HL-60/S4 treated with phorbol 12-myristate 13-acetate at 8.2 ng/mL for 4 days and 3 days (cell line): Measurements from ENCODE around the gene PLXNB1.
"Not testable (repeated sequence)": the region's sequence is repeated elsewhere in the genome, so short reads cannot be mapped to it uniquely, and the experiment has no call there.

Experiments used
- in situ Hi-C: fragments of 300-500 bp; cut with MboI; formaldehyde crosslinking; loops from 2 replicates; pipeline ENCODE4 v1.15.0; 2022; ENCODE audit warnings: low sequenced_read_pairs

Gene PLXNB1

DNA sequence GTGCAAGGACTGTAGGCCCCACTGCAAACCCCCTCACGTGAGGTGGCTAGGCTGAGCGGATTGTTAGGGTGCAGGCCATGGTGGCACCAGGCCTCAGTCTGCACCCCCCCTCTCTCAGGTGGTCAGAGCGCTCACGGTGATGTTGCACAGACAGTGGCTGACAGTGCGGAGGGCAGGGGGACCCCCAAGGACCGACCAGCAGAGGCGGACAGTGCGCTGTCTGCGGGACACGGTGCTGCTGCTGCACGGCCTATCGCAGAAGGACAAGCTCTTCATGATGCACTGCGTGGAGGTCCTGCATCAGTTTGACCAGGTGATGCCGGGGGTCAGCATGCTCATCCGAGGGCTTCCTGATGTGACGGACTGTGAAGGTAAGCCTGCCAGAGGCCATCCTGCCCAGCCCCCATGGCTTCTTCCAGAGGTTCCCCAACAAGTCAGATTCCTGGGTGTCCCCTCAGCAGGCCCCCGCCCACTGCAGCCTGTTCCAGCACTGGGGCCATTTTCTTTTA is 34.9 kb upstream of the PLXNB1 start:
- in situ Hi-C loops: no loop called here

DNA sequence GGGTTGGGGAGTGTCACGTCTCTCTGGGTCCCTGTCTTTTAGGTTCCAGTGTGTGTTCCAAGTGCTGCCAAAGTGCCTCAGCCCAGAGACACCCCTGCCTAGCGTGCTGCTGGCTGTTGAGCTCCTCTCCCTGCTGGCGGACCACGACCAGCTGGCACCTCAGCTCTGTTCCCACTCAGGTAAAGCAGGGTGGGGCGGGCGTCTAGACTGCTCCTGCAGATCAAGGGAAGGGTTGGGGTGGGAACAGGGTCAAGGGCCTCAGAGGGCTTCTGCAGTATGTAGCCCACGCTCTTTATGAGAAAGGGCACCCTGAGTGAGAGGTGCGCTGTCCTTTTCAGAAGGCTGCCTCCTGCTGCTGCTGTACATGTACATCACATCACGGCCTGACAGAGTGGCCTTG is 33.8 kb upstream of the PLXNB1 start:
- in situ Hi-C loops: no loop called here

DNA sequence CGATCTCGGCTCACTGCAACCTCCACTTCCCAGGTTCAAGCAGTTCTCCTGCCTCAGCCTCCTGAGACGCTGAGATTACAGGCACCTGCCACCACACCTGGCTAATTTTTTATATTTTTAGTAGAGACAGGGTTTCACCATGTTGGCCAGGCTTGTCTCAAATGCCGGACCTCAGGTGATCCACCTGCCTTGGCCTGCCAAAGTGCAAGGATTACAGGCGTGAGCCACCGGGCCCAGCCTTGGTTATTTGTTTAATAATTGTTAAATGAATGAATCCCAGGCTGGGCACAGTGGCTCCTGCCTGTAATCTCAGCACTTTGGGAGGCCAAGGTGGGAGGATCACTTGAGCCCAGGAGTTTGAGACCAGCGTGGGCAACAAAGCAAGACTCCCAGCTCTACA is 31.9 kb upstream of the PLXNB1 start:
- in situ Hi-C loops: not testable (repeated sequence)

DNA sequence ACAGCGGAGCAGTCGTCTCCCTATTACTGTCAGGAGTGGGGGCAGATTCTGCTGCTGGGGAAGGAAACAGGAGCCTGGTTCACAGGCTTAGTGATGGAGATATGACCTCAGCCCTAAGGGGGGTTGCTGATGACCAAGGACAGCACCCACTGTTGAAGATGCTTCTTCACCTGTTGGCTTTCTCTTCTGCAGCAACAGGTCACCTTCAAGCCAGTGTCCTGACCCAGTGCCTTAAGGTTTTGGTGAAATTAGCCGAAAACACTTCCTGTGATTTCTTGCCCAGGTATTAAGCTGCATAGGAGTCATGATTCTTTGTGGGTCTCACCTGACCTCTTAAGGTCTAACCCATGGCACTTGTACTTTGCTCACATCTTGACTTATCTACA is 30.6 kb upstream of the PLXNB1 start:
- in situ Hi-C loops: no loop called here

DNA sequence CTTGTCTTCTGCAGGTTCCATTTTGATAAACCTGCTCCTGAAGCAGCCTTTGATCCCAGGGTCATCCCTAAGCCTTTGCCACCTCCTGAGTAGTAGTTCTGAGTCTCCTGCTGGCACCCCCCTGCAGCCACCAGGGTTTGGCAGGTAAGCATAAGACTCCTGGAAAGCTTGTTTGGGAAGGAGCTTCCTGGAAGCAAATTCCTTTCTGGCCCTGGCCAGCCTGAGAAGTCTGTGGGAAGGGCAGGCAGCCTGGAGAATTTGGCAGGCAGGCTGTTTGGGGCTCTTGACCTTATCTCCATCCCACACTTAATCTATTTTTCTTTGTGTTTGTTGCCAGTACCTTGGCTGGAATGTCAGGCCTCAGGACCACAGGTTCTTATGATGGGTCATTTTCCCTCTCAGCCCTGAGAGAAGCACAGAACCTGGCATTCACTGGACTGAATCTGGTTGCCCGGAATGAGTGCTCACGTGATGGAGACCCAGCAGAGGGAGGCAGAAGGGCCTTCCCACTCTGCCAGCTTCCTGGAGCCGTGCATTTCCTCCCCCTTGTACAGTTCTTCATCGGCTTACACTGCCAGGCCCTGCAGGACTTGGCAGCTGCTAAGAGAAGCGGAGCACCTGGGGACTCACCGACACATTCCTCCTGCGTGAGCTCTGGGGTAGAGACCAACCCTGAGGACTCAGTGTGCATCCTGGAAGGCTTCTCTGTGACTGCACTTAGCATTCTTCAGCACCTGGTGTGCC is 30.1 kb upstream of the PLXNB1 start:
- in situ Hi-C loops: no loop called here

DNA sequence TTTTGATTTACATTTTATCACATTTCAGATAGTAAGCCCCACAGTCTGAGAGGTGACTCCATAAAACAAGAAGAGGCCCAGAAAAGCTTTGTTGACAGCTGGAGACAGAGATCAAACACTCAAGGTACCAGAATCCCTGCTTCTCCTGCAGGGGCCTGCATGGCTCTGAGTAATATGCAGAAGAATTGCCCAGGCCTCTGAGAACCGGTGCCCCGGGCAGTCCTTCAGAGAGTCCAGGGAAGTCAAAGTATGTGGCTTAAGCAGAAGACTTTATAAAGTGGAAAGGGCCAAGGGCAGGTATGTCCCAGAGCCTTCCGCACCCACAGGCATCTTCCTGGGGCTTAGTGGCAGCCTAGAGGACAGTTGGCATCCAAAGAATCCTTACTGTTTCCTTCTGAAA is 29.4 kb upstream of the PLXNB1 start:
- in situ Hi-C loops: no loop called here

DNA sequence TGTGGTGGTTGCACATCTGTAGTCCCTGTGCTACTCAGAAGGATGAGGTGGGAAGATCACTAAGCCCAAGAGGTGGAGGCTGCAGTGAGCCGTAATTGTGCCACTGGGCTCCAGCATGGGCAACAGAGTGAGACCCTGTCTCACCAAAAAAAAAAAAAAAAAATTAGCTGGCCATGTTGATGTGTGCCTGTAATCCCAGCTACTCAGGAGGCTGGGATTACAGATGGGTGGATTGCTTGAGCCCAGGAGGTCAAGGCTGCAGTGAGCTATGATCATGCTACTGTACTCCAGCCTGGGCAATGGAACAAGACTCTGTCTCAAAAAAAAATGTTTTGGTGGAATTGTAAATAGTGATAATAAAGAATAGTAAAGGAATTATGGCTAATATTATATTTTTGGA is 26.6 kb upstream of the PLXNB1 start:
- in situ Hi-C loops: no loop called here

DNA sequence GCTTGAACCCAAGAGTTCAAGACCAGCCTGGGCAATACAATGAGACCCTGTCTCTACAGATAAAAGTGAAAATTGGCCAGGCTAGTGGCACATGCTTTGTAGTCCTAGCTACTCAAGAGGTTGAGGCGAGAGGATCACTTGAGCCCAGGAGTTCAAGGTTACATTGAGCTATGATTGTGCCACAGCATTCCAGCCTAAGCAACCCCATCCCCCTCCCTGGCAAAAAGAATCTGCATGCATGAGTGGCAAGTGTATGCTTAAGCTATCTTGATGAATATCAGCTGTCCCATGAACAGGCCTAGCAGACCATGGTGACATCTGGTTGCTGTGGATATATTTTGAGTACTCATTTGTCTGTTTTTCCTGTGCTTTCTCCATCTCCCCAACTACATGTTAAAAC is 21.4 kb upstream of the PLXNB1 start:
- in situ Hi-C loops: no loop called here

DNA sequence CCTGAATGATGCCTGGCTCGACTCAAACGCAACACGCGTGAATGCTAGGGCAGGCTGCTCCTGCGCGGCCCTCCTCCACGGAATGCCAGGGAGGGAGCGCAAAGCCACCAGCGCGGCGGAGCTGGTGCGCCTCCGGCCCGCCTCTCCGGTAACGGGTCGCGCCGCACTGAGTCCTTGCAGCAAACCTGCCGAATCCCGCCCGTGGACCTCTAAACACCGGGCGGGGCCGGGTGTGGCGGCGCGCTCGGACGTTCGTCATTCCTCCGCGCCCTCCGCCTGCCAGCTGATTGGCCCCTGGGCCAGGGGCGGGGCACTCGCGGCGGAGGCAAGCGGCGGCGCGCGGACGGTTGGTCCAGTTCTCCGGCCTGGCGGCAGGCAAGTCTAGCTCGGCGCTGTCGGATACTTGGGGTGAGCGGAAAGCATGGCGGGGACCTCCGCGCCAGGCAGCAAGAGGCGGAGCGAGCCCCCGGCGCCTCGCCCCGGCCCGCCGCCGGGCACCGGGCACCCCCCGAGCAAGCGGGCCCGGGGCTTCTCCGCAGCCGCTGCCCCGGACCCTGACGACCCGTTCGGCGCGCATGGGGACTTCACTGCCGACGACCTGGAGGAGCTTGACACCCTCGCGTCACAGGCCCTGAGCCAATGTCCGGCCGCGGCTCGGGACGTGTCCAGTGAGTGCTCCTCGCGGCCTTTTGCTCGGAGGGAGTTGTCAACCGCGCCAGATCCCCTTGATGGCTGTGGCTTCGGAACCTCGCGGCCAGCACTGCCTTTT is 16.7 kb upstream of the PLXNB1 start, which contains the start of gene ATRIP:
TSS of gene ATRIP (plus strand) at position 313 of the 769 bp plus-strand sequence. CDS start at position 422, 109 bp downstream.
- in situ Hi-C loops: loop anchor here (25.0 kb wide), 1 partner anchor 184 kb away; no protein-coding TSS in a partner anchor

DNA sequence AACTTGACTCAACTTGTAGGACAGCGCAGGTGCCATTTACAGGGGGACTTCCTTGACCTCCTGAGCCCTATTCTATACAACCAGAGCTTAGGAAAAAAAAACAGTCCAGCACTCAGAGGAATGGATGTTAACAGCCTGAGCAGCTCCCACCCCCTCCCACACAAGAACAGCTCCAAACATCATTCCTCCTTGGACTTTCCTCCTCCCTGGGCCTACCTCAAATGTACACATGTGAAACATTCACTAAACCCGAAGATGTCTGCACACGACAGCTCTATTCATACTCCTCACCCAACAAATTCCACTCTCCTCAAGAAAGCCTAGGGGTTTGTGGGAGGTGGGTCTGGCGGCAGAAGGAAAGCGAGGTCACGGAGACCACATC is 16.1 kb upstream of the PLXNB1 start:
- in situ Hi-C loops: loop anchor here (25.0 kb wide), 1 partner anchor 184 kb away; no protein-coding TSS in a partner anchor

DNA sequence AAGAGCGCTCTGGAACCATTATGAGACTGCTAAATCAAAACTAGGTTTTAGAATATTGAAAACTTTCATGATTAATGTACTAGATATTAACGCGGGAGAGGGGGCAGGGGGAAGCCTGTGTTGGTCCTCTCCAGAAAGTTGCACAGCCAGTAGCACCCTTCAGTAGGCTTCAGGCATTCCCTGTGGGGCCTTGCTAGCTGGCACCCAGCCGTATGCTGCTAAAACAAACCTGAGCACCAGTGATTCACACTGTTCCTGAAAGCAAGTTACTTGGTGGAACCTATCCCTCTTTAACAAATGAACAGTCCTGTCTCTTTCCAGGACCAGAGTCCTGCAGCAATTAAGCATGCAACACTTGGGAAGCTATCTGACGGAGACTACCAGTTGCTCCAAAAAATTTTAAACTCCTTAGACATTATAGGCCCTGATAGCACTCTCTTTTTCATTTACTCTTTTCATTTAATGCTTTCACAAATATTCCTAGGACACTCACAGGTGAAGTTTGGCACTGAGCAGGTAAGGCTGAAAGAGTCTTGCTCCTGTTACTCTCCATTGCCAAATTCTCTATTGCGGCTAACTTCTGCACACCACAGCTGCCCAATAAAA is 15.5 kb upstream of the PLXNB1 start:
- in situ Hi-C loops: loop anchor here (25.0 kb wide), 1 partner anchor 183 kb away; no protein-coding TSS in a partner anchor

DNA sequence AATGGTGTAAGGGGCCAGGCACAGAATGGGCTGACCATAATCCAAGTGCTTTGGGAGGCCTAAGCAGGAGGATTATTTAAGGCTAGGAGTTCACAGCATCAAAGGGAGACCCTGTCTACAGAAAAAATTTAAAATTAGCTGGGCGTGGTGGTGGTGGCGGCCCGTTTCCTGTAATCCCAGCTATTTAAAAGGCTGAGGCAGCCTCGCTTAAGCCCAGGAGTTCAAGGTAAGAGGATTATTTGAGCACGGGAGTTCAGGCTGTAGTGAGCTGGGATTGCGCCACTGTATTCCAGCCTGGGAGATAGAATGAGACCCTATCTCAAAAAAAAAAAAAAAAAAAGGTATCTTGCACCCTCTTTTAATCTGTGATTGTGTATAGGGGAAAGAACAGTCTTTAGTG is 12.1 kb upstream of the PLXNB1 start:
- in situ Hi-C loops: loop anchor here (25.0 kb wide), 1 partner anchor 180 kb away; no protein-coding TSS in a partner anchor

DNA sequence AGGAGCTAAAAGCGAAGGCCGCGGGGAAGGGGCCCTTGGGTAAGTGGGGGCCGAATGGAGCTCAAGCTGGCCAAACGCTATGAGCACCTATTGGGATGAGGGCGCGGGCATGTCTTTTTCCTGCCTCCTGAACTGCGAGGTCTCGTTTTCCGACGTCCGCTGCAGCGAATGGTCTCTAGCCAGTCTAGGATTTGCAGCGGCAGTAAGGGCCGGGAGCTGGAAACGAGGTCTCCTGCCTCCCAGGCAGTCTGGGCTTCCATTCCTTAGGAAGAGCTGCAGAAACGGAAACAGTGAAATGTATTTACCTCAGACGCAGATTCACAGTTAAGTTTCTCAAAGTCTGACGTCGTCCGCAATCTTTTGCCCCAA is 10.7 kb upstream of the PLXNB1 start:
- in situ Hi-C loops: loop anchor here (25.0 kb wide), 1 partner anchor 178 kb away; no protein-coding TSS in a partner anchor

DNA sequence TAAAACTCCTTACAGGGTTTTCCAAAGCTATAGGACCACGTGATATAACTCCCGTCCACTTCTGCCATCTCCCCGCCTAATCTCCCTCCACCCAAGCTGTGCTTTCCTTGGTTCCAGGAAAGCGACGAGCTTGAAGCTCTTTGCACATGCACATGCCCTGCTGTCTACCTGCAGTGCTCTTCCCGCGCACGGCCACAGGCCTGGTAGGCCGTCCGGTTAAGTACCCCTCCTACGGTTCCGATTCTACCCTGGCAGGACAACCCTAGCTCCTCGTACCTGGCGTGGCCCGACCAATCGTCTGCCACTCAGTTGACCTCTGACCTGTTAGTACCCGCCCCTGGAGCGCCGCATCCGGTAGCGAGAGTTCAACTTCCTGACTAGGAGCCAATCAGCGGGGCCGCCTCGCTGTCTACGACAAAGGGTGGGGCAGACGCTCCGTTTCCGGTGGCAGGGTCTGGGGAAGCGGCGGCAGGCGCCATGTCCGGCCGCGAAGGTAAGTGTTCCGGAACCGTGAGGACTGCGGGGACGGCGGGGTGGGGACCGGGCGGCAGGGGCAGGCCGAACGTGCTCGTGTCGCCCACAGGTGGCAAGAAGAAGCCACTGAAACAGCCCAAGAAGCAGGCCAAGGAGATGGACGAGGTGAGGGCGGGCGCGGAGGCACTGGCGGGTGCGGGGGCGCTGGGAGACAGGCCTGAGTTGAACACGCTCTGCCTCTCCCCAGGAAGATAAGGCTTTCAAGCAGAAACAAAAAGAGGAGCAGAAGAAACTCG is 10.1 kb upstream of the PLXNB1 start, which contains the start of the genes CCDC51 and TMA7:
TSS of gene CCDC51 (minus strand) at position 300 of the 770 bp plus-strand sequence. CDS start 4,991 bp downstream, outside the sequence.
TSS of gene TMA7 (plus strand) at position 438 of the 770 bp plus-strand sequence. CDS start at position 478, 40 bp downstream.
- in situ Hi-C loops: loop anchor here (25.0 kb wide), 1 partner anchor 178 kb away; no protein-coding TSS in a partner anchor

DNA sequence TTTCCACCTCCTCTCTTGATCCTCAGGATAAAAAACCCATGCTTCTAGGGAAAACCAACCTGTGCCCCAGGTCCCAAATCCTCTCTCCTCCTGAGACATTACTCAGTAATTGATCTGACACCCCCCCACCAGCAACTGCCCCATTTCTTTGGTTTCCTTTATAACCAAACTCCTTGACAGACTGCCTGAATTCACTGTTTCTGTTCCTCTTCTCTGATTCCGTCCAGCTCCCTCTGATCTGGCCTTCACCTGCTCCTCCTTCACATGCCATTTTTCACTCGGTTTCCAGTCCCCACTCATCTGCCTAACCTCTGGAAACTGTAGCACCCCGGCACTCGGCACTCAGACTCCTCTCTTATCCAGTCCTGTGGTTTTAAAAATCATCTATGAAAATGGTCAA is 7.9 kb upstream of the PLXNB1 start:
- in situ Hi-C loops: loop anchor here (25.0 kb wide), 1 partner anchor 176 kb away; no protein-coding TSS in a partner anchor

DNA sequence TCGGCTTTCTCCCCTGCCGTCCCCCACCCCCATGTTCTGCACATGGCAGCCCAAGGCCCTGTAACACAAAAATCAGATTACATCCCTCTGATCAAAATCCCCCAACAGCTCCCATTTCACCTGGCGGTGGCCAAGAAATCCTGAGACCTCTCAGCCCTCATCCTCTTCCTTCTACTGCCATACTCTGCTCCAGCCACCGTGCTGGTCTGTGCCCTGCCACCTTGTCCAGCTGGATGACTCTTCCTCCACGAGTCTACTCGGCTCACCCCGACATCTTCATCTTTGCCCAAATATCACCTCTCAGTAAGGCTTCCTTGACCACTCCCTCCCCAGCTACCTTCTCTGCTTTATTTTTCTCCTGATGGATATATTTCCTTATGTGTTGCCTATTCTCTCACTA is 7.0 kb upstream of the PLXNB1 start:
- in situ Hi-C loops: loop anchor here (25.0 kb wide), 1 partner anchor 175 kb away; no protein-coding TSS in a partner anchor

DNA sequence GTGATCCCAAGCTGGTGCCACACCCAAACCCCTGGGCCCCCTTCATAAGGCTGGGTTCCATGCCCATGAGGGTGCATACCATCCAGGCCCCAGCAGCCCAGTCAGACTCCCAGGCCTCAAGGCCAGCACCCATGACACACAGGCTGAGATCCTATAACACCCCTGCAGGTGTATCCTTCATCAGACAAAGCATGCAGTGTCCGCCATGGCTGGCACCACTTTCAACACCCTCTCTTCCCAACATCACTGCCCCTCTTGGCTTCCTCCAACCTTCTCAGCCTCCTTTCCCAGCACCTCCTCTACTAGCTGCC is 6.5 kb upstream of the PLXNB1 start:
- in situ Hi-C loops: loop anchor here (25.0 kb wide), 1 partner anchor 174 kb away; no protein-coding TSS in a partner anchor

DNA sequence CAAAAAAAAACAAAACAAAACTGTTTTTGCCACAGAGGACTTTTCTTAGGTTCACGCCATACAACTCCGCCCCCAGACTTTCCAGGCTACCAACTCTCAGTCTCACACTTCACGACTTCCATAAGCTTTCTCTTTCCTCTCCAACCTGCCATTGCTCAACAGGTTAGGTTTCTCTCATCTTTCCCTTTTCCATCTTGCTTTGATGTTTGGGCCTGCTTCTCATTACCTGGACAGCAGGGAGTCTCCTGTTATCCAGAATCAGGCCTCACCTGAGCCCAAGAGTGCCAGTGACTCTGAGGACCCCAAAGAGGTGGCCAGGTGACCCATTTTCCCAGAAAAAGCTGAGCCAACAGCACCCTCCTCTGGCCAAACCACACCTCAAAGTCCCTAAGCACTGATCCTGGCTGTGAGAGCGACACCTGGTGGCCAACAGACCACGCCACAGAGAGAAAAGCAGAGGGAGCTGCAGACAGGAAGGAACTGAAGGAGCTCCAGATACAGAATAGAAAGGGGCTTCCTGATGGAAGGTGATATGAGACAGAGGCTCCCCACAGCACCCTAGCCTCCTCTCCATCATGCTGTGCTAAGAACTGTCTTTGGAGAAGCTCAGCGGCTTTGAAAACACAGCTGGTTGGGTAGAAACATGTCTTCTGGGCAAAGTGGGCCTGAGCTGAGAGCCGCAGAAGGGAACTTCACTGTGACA is 6.0 kb upstream of the PLXNB1 start:
- in situ Hi-C loops: loop anchor here (25.0 kb wide), 1 partner anchor 174 kb away; no protein-coding TSS in a partner anchor

DNA sequence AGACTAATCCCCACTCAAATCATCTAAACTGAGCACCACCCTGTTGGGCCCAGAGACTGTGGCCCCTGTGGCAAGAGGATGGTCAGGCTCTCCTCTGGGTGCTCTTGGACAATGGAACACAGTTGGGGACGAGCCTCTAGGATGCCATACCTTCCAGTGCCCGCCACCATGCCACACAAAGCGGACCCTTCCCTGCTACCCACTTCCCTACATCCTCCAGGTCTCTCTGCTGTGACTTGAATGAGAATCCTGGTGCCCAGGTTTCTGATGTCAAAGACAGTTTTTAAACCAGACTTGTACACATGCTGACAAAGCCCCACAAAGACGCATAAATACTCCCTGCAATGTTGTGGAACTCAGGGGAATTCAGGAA is 5.3 kb upstream of the PLXNB1 start:
- in situ Hi-C loops: loop anchor here (25.0 kb wide), 1 partner anchor 173 kb away; no protein-coding TSS in a partner anchor
